AG08396 (cell line): ENCODE data around the gene TSTD1.

Experiments used
- DNase-seq: peaks from one replicate; pipeline ENCODE4 v3.0.0; 2012; ENCODE audit warnings: low spot score, mixed read lengths

Gene TSTD1, protein sequence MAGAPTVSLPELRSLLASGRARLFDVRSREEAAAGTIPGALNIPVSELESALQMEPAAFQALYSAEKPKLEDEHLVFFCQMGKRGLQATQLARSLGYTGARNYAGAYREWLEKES

GRCh38 chr1:161038523-161039153 is at the start of gene TSTD1:
Gene TSTD1 (minus strand): TSS chr1:161038964. CDS start chr1:161038889, 75 bp downstream.
- DNase-seq, result no peak

DNA sequence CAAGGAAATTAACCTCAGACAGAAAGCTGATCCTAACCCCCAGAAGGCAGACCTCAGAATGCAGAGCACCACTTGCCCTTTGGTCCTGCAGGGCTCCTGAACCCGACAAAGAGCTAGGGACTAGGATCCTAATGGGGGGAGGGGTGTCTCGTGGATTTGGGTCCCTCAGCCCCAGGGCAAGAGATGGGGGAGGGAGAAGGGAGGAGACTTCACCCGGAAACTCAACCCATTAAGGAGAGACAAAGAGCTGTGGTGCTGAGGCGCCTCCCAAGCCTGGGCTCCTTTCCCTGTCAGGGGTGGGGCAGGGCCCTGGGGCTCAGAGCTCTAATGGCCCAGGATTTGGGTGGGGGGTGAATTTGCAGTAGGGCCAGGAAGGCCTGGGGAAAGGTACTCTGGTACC is 47.7 kb upstream of the TSTD1 start:
- no peak for DNase-seq

- no peak for DNase-seq
Observed at GRCh38 chr1:161085165-161085564, 46.4 kb upstream of the TSTD1 start.

GRCh38 chr1:161084597-161084988 is 45.8 kb upstream of the TSTD1 start:
- no peak for DNase-seq

- DNase-seq, result no peak
Observed at GRCh38 chr1:161083748-161084596, 45.2 kb upstream of the TSTD1 start.

DNA sequence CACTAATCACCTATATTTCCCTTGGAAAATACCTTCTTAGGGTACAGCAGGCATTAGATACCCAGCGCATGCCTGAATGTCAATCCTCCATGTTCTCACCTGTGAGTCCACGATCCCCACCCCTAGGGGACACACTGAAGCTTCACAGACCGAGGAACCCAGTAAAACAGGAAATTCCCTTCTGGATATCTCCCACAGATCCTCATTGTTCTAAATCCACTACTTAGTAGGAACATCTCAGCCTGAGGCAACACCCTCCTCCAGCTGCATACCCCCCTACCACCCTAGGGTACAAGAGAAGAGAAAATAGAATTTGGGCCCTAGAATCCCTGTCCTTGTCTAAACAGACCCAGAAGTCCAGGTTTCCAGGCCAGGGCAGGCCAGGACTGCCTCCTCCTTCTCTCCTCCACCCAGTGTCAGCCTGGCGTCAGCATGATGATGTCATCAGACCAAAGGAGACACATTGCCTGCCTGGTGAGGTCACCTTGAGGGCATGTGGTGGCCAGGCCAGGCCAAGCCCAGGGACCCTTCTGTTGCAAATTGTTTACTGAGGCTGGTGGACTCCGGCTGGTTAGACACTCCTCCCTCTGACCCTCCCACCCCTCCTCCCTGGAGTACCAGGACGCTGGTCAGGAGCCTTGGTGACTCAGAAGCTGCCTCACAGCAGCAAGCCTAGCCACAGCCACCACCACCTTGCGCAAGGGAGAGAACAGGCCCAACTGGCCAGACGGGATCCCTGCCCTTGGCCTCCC is 44.4 kb upstream of the TSTD1 start:
- DNase-seq, result peak; percentile 91

DNA sequence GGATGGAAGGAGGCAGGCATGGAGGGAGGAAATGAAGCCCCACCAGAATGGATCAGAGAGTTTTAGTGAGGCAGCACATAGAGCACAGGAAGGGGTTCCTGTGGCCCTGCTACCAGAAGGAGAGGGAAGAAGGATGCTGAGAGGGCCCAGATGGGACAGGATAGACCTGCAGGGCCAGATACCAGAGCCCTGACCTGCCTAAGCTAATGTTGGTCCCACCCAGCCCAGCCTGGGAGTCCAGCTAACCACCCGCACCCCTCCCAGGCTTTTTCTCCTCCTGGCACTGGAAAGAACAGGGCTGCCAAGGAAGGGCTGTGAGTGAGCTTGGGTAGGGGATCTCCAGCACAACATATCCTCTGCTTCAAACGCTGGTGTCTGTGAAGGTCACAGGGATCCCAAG is 43.7 kb upstream of the TSTD1 start:
- DNase-seq, result no peak

GRCh38 chr1:161081519-161081918 is 42.8 kb upstream of the TSTD1 start:
- DNase-seq, result no peak

DNA sequence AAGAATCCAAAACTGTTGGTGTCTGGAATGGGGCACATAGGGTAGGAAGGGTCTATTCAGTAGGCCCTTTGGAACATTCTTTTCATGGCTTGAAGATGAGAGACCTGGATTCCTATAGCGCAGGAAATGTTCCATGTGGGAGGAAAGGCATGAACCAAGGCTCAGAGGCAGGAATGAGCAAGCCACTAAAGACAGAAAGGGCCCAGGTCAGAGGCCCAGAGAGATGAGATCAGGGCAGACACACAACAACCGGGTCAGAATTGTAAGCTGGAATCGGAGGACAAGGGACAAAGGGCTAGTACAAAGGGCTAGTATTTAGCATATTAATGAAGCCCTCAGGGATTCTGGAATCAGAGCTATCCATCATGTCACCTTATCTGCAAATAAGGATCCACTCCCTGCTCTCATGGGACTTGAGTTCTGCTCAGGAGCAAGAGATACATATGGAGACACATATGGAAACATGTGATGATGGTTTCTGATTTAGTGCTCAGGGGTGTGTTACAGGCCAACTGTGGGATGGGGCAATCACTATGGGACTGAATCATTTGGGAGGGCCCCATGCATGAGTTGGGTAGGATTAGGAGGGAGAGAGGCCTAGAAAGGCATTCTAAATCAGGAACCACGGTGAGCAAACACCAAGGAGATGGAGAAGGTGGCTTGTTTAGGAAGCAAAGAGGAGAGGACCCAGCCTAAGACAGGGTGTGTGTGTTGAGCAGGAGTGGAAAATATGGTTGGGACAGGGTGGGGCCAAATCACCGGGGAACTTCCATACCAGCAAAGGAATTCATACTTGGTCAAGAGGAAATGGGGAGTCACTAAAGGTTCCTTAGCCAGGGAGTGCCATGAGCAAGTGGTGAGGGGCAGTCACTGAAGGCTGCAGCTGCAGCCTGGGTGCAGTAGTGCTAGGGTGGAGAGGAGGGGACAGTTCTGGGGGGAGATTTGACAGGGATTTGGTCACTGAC is 42.0 kb upstream of the TSTD1 start:
- no peak for DNase-seq

DNA sequence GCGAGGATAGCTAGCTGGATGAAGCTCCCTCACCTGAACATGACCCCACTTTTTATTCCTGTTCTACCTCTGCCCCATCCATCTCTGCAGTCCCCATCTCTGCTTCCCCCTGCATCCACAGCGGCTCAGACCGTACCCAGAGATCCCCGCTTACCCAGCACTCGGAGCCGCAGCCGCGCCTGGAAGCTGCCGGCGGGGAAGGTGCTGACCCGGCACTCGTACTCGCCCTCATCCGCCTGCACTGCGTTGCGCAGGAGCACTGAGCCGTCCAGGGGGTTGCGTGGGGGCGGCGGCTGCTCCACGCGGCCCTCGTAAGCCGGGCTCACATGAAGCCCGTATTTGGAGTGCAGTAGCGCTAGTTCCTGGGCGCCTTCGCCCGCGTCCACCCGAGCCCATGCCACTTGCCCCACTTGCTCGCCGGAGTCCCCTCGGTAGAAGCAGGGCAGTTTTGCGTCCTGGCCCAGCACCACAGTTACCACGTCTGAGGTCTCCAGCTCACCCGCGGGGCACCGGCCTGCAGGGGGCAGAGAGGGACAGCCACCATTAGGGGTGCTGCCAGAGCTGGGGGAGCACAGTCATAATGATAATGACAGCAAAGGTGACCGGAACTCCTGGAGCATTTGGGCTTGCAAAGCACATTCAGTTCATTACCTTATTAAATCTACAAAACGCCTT is 40.8 kb upstream of the TSTD1 start:
- DNase-seq, result no peak

GRCh38 chr1:161077426-161077825 is 38.7 kb upstream of the TSTD1 start:
- no peak for DNase-seq

- DNase-seq, result no peak
Observed at GRCh38 chr1:161076410-161076809, 37.6 kb upstream of the TSTD1 start.

DNA sequence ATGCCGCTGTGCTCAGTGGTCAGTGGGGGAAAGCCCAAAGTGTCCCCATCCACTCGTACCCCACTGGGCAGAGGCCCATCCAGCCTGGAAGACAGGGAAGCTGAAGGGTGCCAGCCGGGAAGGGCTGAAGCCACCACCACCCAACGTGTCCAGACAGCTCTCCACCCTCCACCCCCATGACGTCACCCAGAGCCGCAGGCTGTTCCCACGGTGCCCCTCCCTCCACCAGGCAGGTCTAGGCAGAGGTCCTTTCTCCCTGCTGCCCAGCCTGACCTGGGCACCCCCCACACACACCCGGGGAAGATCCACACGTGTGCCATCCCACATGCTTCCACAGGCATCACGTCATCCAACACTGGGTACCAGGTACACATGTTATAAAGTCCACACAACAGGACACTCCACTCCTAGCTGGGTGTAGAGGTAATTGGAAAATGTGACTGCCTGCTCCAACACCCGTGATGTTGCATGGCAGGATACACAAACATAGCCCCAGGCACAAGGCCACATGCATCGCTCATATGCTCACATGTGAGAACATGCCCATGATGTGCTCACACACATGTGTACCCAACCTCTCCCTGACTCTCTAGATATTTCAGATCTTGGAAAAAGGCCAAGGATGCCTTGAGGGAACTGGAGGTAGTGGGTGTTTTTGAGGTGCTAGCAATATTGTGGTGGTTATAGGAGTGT is 36.1 kb upstream of the TSTD1 start:
- DNase-seq, result no peak

- DNase-seq, result no peak
Observed at GRCh38 chr1:161073474-161074121, 34.8 kb upstream of the TSTD1 start.

- DNase-seq, result no peak
Observed at GRCh38 chr1:161072751-161073449, 34.1 kb upstream of the TSTD1 start.

DNA sequence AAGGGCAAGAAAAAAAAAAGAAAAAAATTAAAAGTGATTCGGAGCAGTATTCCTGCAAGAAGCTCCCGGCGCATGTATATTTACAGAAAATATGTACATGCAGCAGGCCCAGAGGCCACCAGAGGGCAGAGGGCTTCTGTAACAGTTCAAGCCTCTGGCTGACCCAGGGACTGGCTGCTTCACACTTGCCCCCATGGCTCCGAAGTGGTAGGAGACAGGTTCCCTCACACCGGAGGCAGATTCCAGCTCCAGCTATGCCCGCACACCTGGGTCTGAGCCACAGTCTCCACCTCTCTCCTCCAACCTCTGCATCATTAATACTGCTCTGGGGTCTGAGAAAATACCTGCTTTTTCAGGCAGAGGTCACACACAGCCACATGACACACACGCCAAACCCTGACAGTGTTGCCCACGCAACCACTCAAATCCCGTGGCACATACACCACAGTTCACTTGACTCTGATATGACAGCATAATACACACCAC is 33.2 kb upstream of the TSTD1 start:
- DNase-seq, result peak; percentile 74

GRCh38 chr1:161070761-161071160 is 32.0 kb upstream of the TSTD1 start:
- no peak for DNase-seq

GRCh38 chr1:161069731-161070270 is 31.0 kb upstream of the TSTD1 start, which contains the start of gene ARHGAP30:
Gene ARHGAP30 (minus strand): TSS chr1:161069891. CDS start chr1:161069624, 267 bp downstream.
- no peak for DNase-seq
